ENCODE data around the gene EGFL7. TPM values are rescaled to one million over a fixed set of nuclear protein-coding genes. Genes with fewer than 3 reads are reported as not detected.
A peak's percentile ranks its signal among the peaks of the same experiment; 100 is the strongest.

EGFL7 gene
- total and polyA plus RNA-seq, 2 of the 13 experiments (the other 11 are each of a cell fraction or from before 2014, with no cell fraction given): 0.20 to 5.1 TPM

DNA sequence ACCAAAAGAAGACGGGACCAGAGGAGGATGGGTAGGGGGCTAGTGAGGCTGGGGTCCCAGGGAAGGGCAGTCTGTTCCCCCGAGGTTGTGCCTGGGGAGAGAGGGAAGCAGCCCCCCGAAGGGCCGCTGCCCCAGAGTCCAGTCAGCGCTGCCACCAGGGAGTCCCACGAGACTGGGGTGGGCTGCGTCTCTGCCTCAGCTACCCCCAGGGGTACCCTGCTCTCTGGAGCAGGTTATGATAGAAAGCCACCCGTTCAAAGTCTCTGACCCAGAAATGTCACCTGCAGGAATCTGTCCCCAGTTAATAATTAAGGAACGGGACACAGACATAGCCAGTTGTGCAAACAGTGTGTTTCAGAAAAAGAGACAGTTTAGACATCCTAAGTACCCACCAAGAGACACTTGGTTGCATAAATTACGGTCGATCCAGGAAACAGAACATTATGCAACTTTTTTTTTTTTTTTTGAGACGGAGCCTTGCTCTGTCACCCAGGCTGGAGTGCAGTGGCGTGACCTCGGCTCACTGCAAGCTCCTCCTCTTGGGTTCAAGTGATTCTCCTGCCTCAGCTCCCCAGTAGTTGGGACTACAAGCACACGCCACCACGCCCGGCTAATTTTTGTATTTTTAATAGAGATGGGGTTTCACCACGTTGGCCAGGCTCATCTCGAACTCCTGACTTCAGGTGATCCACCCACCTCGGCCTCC is 35.3 kb downstream of the EGFL7 start (continued):
- TF ChIP-seq, protein P1, sequence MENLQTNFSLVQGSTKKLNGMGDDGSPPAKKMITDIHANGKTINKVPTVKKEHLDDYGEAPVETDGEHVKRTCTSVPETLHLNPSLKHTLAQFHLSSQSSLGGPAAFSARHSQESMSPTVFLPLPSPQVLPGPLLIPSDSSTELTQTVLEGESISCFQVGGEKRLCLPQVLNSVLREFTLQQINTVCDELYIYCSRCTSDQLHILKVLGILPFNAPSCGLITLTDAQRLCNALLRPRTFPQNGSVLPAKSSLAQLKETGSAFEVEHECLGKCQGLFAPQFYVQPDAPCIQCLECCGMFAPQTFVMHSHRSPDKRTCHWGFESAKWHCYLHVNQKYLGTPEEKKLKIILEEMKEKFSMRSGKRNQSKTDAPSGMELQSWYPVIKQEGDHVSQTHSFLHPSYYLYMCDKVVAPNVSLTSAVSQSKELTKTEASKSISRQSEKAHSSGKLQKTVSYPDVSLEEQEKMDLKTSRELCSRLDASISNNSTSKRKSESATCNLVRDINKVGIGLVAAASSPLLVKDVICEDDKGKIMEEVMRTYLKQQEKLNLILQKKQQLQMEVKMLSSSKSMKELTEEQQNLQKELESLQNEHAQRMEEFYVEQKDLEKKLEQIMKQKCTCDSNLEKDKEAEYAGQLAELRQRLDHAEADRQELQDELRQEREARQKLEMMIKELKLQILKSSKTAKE (CRISPR knock-in tag; IDR thresholded peaks at IDR 0.05; ENCODE audit: borderline replicate concordance): peak; percentile 94
- TF ChIP-seq ISX (CRISPR knock-in tag; conservative IDR thresholded peaks at IDR 0.05) (no peak), ZC3H13 (CRISPR knock-in tag; IDR thresholded peaks at IDR 0.05) (no peak), FOSL2 (CRISPR knock-in tag; IDR thresholded peaks at IDR 0.05) (peak; percentile 51), ZNF33A (CRISPR knock-in tag; IDR thresholded peaks at IDR 0.05; ENCODE audit: borderline replicate concordance) (no peak), ZNF567 (CRISPR knock-in tag; IDR thresholded peaks at IDR 0.05; ENCODE audit: borderline replicate concordance) (no peak), ZNF331 (CRISPR knock-in tag; IDR thresholded peaks at IDR 0.05) (peak; percentile 46; the same call in 1 of the 2 replicates), RXRB (CRISPR knock-in tag; IDR thresholded peaks at IDR 0.05; ENCODE audit: borderline replicate concordance) (peak; percentile 86), HDAC1 (CRISPR knock-in tag; IDR thresholded peaks at IDR 0.05) (0 out of 2 replicates have a peak, but pooled peaks have one; percentile 51), HOXA5 (CRISPR knock-in tag; IDR thresholded peaks at IDR 0.05) (no peak), ZNF282 (IDR thresholded peaks at IDR 0.05; ENCODE audit: partially characterized antibody) (no peak), EP300 (IDR thresholded peaks at IDR 0.05; ENCODE audit: low read depth in 2 of 2, low read length in 2 of 2) (peak in 1 of 2 experiments; percentile 75; a peak in 2 of 4 replicates), EP300 (CRISPR knock-in tag; IDR thresholded peaks at IDR 0.05; ENCODE audit: borderline replicate concordance) (no peak), HMG20A (CRISPR knock-in tag; IDR thresholded peaks at IDR 0.05; ENCODE audit: borderline replicate concordance) (peak; percentile 65; the same call in 1 of the 2 replicates), RORA (CRISPR knock-in tag; IDR thresholded peaks at IDR 0.05) (0 out of 2 replicates have a peak, but pooled peaks have one; percentile 47)
- TF ChIP-seq, protein P2, sequence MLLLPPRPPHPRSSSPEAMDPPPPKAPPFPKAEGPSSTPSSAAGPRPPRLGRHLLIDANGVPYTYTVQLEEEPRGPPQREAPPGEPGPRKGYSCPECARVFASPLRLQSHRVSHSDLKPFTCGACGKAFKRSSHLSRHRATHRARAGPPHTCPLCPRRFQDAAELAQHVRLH (CRISPR knock-in tag; IDR thresholded peaks at IDR 0.05; ENCODE audit: borderline replicate concordance, low read depth): no peak
- TF ChIP-seq, protein P3, sequence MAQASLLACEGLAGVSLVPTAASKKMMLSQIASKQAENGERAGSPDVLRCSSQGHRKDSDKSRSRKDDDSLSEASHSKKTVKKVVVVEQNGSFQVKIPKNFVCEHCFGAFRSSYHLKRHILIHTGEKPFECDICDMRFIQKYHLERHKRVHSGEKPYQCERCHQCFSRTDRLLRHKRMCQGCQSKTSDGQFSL (CRISPR knock-in tag; IDR thresholded peaks at IDR 0.05): no peak
- TF ChIP-seq, protein P4, sequence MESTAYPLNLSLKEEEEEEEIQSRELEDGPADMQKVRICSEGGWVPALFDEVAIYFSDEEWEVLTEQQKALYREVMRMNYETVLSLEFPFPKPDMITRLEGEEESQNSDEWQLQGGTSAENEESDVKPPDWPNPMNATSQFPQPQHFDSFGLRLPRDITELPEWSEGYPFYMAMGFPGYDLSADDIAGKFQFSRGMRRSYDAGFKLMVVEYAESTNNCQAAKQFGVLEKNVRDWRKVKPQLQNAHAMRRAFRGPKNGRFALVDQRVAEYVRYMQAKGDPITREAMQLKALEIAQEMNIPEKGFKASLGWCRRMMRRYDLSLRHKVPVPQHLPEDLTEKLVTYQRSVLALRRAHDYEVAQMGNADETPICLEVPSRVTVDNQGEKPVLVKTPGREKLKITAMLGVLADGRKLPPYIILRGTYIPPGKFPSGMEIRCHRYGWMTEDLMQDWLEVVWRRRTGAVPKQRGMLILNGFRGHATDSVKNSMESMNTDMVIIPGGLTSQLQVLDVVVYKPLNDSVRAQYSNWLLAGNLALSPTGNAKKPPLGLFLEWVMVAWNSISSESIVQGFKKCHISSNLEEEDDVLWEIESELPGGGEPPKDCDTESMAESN (CRISPR knock-in tag; conservative IDR thresholded peaks at IDR 0.05): 0 out of 2 replicates have a peak, but pooled peaks have one; percentile 18
- TF ChIP-seq, protein P5, sequence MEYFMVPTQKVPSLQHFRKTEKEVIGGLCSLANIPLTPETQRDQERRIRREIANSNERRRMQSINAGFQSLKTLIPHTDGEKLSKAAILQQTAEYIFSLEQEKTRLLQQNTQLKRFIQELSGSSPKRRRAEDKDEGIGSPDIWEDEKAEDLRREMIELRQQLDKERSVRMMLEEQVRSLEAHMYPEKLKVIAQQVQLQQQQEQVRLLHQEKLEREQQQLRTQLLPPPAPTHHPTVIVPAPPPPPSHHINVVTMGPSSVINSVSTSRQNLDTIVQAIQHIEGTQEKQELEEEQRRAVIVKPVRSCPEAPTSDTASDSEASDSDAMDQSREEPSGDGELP (IDR thresholded peaks at IDR 0.05; ENCODE audit: borderline replicate concordance, low read depth): peak; percentile 72; the same call in 1 of the 2 replicates
- TF ChIP-seq, protein P6, sequence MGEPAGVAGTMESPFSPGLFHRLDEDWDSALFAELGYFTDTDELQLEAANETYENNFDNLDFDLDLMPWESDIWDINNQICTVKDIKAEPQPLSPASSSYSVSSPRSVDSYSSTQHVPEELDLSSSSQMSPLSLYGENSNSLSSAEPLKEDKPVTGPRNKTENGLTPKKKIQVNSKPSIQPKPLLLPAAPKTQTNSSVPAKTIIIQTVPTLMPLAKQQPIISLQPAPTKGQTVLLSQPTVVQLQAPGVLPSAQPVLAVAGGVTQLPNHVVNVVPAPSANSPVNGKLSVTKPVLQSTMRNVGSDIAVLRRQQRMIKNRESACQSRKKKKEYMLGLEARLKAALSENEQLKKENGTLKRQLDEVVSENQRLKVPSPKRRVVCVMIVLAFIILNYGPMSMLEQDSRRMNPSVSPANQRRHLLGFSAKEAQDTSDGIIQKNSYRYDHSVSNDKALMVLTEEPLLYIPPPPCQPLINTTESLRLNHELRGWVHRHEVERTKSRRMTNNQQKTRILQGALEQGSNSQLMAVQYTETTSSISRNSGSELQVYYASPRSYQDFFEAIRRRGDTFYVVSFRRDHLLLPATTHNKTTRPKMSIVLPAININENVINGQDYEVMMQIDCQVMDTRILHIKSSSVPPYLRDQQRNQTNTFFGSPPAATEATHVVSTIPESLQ (CRISPR knock-in tag; conservative IDR thresholded peaks at IDR 0.05): no peak
- TF ChIP-seq, protein P7, sequence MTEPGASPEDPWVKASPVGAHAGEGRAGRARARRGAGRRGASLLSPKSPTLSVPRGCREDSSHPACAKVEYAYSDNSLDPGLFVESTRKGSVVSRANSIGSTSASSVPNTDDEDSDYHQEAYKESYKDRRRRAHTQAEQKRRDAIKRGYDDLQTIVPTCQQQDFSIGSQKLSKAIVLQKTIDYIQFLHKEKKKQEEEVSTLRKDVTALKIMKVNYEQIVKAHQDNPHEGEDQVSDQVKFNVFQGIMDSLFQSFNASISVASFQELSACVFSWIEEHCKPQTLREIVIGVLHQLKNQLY (CRISPR knock-in tag; IDR thresholded peaks at IDR 0.05): 0 out of 2 replicates have a peak, but pooled peaks have one; percentile 33

All from HepG2 (cell line).